SU-DHL-6 (cell line): ENCODE measurements around the gene CHPF2.
A peak's percentile ranks its signal among the peaks of the same experiment; 100 is the strongest.

Experiments
- H2AFZ ChIP-seq: fragments of 200-600 bp; sonication (generic); 2 replicates; pipeline ENCODE4 v1.6.1; 2014; ENCODE audit warnings: low read depth, mild to moderate bottlenecking, moderate library complexity, mixed read lengths, antibody characterized with exemption, low read length; ENCODE audit not compliant: severe bottlenecking
- H3F3A ChIP-seq: fragments of 200-600 bp; shearing (Covaris generic); 2 replicates; pipeline ENCODE4 v1.6.0; 2016; ENCODE audit warnings: antibody characterized with exemption, mild to moderate bottlenecking; ENCODE audit not compliant: insufficient read depth
- H3K27ac ChIP-seq: fragments of 200-600 bp; sonication (generic); 2 replicates; pipeline ENCODE4 v1.5.1; 2016; ENCODE audit warnings: low read depth, mild to moderate bottlenecking, low read length, moderate library complexity, mixed read lengths
- H3K27me3 ChIP-seq: fragments of 200-600 bp; sonication (generic), shearing (Covaris generic); 2 replicates; pipeline ENCODE4 v1.6.0; 2014; ENCODE audit warnings: mild to moderate bottlenecking, low read length
- H3K36me3 ChIP-seq: fragments of 200-600 bp; sonication (generic); 2 replicates; pipeline ENCODE4 v1.6.1; 2014; ENCODE audit warnings: mild to moderate bottlenecking, low read length, mixed read lengths
- H3K4me2 ChIP-seq: fragments of 300-600, 200-600 bp; shearing (Covaris generic), sonication (generic); 2 replicates; pipeline ENCODE4 v1.6.0; 2014; ENCODE audit warnings: low read length, low read depth, mild to moderate bottlenecking; ENCODE audit not compliant: poor library complexity, severe bottlenecking
- H3K4me3 ChIP-seq: fragments of 200-600 bp; sonication (generic); 2 replicates; pipeline ENCODE4 v1.5.1; 2014; ENCODE audit warnings: antibody characterized with exemption, low read length, mild to moderate bottlenecking, mixed read lengths; ENCODE audit not compliant: insufficient read depth, poor library complexity, severe bottlenecking
- H3K79me2 ChIP-seq: fragments of 200-600 bp; sonication (generic); 2 replicates; pipeline ENCODE4 v1.6.1; 2014; ENCODE audit warnings: mild to moderate bottlenecking, low read length, moderate library complexity; ENCODE audit not compliant: insufficient read depth
- H3K9ac ChIP-seq: fragments of 200-600 bp; sonication (generic); 2 replicates; pipeline ENCODE4 v1.7.0; 2014; ENCODE audit warnings: mild to moderate bottlenecking, low read length
- H3K9me2 ChIP-seq: fragments of 200-600 bp; sonication (generic); replicated peaks from 2 replicates; pipeline ENCODE4 v1.6.1; 2014; ENCODE audit warnings: low read length; ENCODE audit not compliant: insufficient read depth
- H3K9me3 ChIP-seq: fragments of 200-600 bp; sonication (generic); 2 replicates; pipeline ENCODE4 v1.6.1; 2014; ENCODE audit warnings: low read length, mixed read lengths; ENCODE audit not compliant: insufficient read depth
- H4K20me1 ChIP-seq: fragments of 200-600 bp; sonication (generic); 2 replicates; pipeline ENCODE4 v1.6.1; 2014; ENCODE audit warnings: low read depth, mild to moderate bottlenecking, antibody characterized with exemption, low read length, moderate library complexity, mixed read lengths
- CTCF ChIP-seq: fragments of 200-600 bp; sonication (generic); IDR thresholded peaks from one replicate; pipeline ENCODE4 v1.5.1; 2017; ENCODE audit warnings: antibody characterized with exemption, mild to moderate bottlenecking, low read length, moderate library complexity; ENCODE audit not compliant: insufficient read depth, poor library complexity, severe bottlenecking
- EZH2phosphoT487 ChIP-seq: fragments of 200-600 bp; sonication (generic), shearing (Covaris generic); conservative IDR thresholded peaks from 2 replicates; pipeline ENCODE4 v1.6.1; 2018; ENCODE audit warnings: mild to moderate bottlenecking, antibody characterized with exemption, low read length, moderate library complexity, mixed read lengths

CHPF2 gene

GRCh38 chr7:151231080-151231479 lies 1.2 kb upstream of the CHPF2 start:
- H3K4me3 ChIP-seq, result no peak overlapping the region
- no peaks in the 10 kb centered on the region for H3K9me3 ChIP-seq
- H3K36me3 ChIP-seq, result no peaks in the 10 kb centered on the region
- H3K27me3 ChIP-seq, result no peaks in the 10 kb centered on the region
- no peak overlapping the region for H3K27ac ChIP-seq
- H3F3A ChIP-seq, result no peaks in the 10 kb centered on the region
- H3K79me2 ChIP-seq, result peaks cover 29% of the 10 kb centered on the region
- no peak overlapping the region for H2AFZ ChIP-seq
- TF ChIP-seq EZH2phosphoT487 (no peak), CTCF (no peak)
- H3K9me2 ChIP-seq, result no peaks in the 10 kb centered on the region
- H3K9ac ChIP-seq, result no peak overlapping the region
- no peaks in the 10 kb centered on the region for H4K20me1 ChIP-seq
- no peak overlapping the region for H3K4me2 ChIP-seq

GRCh38 chr7:151232917-151233701 lies 826 bp downstream of the CHPF2 start:
- peak overlapping the region; percentile 36 for H3K27ac ChIP-seq
- H3K36me3 ChIP-seq, result no peaks in the 10 kb centered on the region
- H3F3A ChIP-seq, result no peaks in the 10 kb centered on the region
- H3K4me2 ChIP-seq, result peak overlapping the region; percentile 70
- H4K20me1 ChIP-seq, result no peaks in the 10 kb centered on the region
- no peaks in the 10 kb centered on the region for H3K27me3 ChIP-seq
- H3K9me2 ChIP-seq, result no peaks in the 10 kb centered on the region
- no peaks in the 10 kb centered on the region for H3K9me3 ChIP-seq
- H3K4me3 ChIP-seq, result peak overlapping the region; percentile 97
- H2AFZ ChIP-seq, result peak overlapping the region; percentile 70
- TF ChIP-seq EZH2phosphoT487 (no peak), CTCF (no peak)
- peaks cover 21% of the 10 kb centered on the region for H3K79me2 ChIP-seq
- H3K9ac ChIP-seq, result peak overlapping the region; percentile 97

- H3K9ac ChIP-seq, result peak overlapping the region; percentile 97
- no peak overlapping the region for H3K27ac ChIP-seq
- no peaks in the 10 kb centered on the region for H4K20me1 ChIP-seq
- no peaks in the 10 kb centered on the region for H3K9me2 ChIP-seq
- no peaks in the 10 kb centered on the region for H3K9me3 ChIP-seq
- no peaks in the 10 kb centered on the region for H3F3A ChIP-seq
- peak overlapping the region; percentile 70 for H3K4me2 ChIP-seq
- H2AFZ ChIP-seq, result no peak overlapping the region
- peaks cover 21% of the 10 kb centered on the region for H3K79me2 ChIP-seq
- no peaks in the 10 kb centered on the region for H3K27me3 ChIP-seq
- peak overlapping the region; percentile 97 for H3K4me3 ChIP-seq
- TF ChIP-seq EZH2phosphoT487, result no peak
- no peak for TF ChIP-seq CTCF
- H3K36me3 ChIP-seq, result no peaks in the 10 kb centered on the region
Measured at GRCh38 chr7:151233804-151234203, 1.5 kb downstream of the CHPF2 start.
